Measurements from ENCODE around the gene PTPRG.
"Not testable (repeated sequence)": the region's sequence is repeated elsewhere in the genome, so short reads cannot be mapped to it uniquely, and the experiment has no call there.

The PTPRG gene

GRCh38 chr3:61687663-61688306, 126.4 kb downstream of the PTPRG start:
- DNase-seq = no peak

- DNase-seq = no peak
Observed at GRCh38 chr3:61688307-61688984, 127.1 kb downstream of the PTPRG start.

GRCh38 chr3:61690016-61690415, 128.6 kb downstream of the PTPRG start:
- DNase-seq = no peak

- DNase-seq = no peak
Observed at GRCh38 chr3:61691466-61691865, 130.1 kb downstream of the PTPRG start.

GRCh38 chr3:61697301-61697700, 135.9 kb downstream of the PTPRG start:
- DNase-seq = no peak

GRCh38 chr3:61698278-61699072, 137.1 kb downstream of the PTPRG start:
- not testable (repeated sequence) for DNase-seq

GRCh38 chr3:61699622-61700021, 138.3 kb downstream of the PTPRG start:
- no peak for DNase-seq

GRCh38 chr3:61701011-61701410, 139.6 kb downstream of the PTPRG start:
- DNase-seq = no peak

- no peak for DNase-seq
Observed at GRCh38 chr3:61702453-61702852, 141.1 kb downstream of the PTPRG start.

- no peak for DNase-seq
Observed at GRCh38 chr3:61704807-61705206, 143.4 kb downstream of the PTPRG start.

GRCh38 chr3:61707492-61707891, 146.1 kb downstream of the PTPRG start:
- no peak for DNase-seq

GRCh38 chr3:61710920-61711319, 149.5 kb downstream of the PTPRG start:
- DNase-seq = not testable (repeated sequence)

- no peak for DNase-seq
Observed at GRCh38 chr3:61714225-61714624, 152.9 kb downstream of the PTPRG start.

GRCh38 chr3:61715886-61716527, 154.6 kb downstream of the PTPRG start:
- no peak for DNase-seq

- DNase-seq = not testable (repeated sequence)
Observed at GRCh38 chr3:61716693-61717092, 155.3 kb downstream of the PTPRG start.

- no peak for DNase-seq
Observed at GRCh38 chr3:61718565-61718964, 157.2 kb downstream of the PTPRG start.

GRCh38 chr3:61719278-61719977, 158.1 kb downstream of the PTPRG start:
- no peak for DNase-seq

GRCh38 chr3:61723038-61723437, 161.7 kb downstream of the PTPRG start:
- no peak for DNase-seq

GRCh38 chr3:61724183-61724582, 162.8 kb downstream of the PTPRG start:
- no peak for DNase-seq

- no peak for DNase-seq
Observed at GRCh38 chr3:61724801-61725200, 163.4 kb downstream of the PTPRG start.

GRCh38 chr3:61725851-61726333, 164.5 kb downstream of the PTPRG start:
- no peak for DNase-seq

GRCh38 chr3:61727435-61727834, 166.1 kb downstream of the PTPRG start:
- DNase-seq = no peak
